GM20431 (cell line): ENCODE results near the gene ZNF569.

ENCODE experiments used
- in situ Hi-C: fragments of 300-500 bp; cut with MseI, MboI; formaldehyde crosslinking; loops from one replicate; pipeline ENCODE4 v1.15.0; 2020; ENCODE audit warnings: low sequenced_read_pairs; ENCODE audit not compliant: unreplicated experiment

The ZNF569 gene

GRCh38 chr19:37466798-37467607, at the start of gene ZNF569:
Gene ZNF569, minus strand, starts transcription at chr19:37467444. Its CDS starts 22,523 bp downstream, at chr19:37444921.
- in situ Hi-C loops, result no loop called here

GRCh38 chr19:37513397-37513796, 46.2 kb upstream of the ZNF569 start:
- in situ Hi-C loops, result no loop called here

DNA sequence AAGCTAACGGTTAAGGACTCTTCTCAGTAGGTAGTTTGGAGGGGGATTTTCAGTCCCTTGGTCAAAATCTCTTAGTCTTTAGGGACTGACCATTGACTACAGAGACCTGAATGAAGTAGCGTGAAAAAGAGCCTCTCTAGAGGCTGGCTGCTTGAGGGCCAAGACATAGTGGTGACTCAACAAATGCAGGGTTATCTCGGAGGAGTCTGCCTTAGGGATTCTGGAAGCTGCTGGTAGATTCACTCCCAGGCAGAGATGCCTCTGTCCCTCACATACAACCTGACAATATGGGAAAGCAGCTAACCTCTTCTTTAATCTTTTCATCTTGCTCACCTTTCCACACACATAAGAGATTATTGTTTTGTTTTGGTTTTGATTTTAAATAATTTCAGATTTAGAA, 44.6 kb upstream of the ZNF569 start:
- in situ Hi-C loops, result no loop called here

DNA sequence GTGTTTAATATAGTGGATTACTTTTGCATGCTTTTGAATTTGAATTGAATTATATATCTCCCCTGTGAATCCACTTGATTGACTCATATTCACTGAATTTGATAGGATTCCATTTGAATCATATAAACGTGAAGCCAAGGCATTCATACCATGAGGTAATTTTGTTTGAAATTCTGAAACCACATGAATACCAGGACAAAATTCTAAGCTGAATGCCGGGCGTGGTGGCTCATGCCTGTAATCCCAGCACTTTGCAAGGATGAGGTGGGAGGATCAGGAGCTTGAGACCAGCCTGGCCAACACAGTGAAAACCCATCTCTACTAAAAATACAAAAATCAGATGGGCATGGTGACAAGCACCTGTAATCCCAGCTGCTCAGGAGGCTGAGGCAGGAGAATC, 43.9 kb upstream of the ZNF569 start:
- in situ Hi-C loops, result no loop called here

- in situ Hi-C loops, result no loop called here
Observed at GRCh38 chr19:37507167-37507464, 39.9 kb upstream of the ZNF569 start.

DNA sequence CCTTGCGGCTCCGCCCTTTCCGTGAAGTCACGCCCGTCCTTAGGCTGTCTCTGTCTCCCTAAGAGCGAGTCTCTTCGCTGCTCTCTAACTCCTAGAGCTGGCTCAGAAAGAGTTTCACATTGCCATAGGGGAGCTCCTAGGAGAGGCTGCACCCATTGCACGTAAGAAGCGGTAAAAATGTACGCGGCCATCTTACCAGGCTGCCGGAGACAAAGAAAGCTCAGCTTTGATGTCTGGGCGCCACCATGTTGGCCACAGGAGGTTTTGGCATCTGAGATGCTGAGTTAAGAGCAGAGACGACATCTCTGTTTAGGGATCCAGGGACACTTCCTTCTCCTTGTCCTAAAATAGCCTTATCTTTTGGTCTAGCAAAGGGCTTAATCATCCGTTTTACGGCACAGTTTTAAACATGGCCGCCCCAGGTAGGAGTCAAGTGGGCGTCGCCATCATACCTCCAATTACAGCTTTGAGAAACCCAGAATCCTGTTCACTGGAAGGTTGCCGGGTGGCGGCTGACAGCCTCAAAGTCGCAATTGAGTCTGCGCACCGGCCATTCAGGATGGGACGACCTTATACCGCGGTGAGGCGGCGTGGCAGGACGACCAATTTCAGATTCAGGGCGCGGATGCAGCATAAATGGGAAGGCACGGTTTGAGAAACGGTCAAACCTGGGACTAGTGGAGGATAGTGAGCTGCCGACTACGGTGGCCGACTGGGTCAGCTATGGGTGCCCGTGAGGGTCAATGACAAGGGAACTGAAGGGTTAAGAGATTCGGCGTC, 39.3 kb upstream of the ZNF569 start, which contains the start of gene ZNF793:
ZNF793 (plus strand) TSS at position 553 of the 780 bp plus-strand sequence. CDS start 16,501 bp downstream, outside the sequence.
- in situ Hi-C loops, result no loop called here

DNA sequence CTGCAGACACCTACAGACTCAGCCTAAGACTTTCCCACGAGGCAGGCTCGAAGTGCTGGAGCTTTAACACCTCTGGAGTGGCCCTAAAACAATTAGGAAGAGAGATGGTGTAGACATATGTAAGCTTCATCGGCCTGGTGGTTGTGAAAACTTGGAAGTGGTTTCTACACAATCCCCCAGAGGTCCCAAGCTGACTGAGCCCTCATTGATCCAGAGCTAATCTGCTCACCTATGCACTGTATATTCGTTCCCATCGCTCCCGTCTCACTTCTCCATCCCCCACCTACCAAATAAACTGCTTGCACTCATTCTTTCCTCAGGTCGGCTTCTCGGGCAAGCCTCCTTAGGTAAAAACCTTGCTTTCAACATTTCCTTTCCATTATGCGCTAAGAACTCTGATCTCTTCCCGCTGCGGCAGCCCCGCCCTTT, 38.7 kb upstream of the ZNF569 start:
- in situ Hi-C loops, result no loop called here

DNA sequence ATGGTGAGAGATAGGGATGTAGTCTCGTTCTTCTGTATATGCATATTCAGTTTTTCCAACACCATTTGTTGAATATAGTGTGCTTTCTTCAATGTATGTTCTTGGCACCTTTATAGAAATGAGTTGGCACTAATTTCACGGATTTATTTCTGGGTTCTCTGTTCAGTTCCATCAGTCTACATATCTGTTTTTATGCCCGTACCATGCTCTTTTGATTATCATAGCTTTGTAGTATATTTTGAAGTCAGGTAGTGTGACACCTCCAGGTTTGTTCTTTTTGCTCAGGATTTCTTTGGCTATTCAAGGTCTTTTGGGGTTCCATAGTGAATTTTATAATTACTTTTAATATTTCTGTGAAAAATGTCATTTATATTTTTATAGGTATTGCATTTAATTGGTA, 25.0 kb upstream of the ZNF569 start:
- in situ Hi-C loops, result no loop called here

DNA sequence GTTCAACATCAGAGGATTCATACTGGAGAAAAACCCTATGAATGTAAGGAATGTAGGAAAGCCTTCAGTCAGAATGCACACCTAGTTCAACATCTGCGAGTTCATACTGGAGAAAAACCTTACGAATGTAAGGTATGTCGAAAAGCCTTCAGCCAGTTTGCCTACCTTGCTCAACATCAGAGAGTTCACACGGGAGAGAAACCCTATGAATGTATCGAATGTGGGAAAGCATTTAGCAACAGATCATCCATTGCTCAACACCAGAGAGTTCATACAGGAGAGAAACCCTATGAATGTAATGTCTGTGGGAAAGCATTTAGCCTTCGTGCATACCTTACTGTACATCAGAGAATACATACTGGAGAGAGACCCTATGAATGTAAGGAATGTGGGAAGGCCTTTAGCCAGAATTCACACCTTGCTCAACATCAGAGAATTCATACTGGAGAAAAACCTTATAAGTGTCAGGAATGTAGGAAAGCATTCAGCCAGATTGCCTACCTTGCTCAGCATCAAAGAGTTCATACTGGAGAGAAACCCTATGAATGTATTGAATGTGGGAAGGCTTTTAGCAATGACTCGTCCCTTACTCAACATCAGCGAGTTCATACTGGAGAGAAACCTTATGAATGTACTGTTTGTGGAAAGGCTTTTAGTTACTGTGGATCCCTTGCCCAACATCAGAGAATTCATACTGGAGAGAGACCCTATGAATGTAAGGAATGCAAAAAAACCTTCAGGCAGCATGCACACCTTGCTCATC, 17.3 kb upstream of the ZNF569 start:
- in situ Hi-C loops, result no loop called here

DNA sequence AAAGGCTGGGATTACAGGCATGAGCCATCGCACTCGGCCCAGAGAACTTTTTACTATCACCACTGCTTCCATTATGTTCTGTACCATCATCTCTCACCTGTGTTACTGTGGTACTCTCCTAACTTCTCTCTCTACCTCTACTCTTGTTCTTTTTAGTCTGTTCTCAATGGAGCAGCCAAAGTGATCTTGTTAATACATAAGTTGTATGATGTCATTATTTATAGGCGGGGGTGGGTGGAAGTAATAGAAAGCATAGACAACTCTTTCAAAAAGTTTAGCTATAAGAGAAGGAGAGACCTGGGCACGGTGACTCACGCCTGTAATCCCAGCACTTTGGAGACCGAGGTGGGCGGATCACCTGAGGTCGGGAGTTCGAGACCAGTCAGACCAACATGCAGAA, 4.9 kb upstream of the ZNF569 start:
- in situ Hi-C loops, result no loop called here

DNA sequence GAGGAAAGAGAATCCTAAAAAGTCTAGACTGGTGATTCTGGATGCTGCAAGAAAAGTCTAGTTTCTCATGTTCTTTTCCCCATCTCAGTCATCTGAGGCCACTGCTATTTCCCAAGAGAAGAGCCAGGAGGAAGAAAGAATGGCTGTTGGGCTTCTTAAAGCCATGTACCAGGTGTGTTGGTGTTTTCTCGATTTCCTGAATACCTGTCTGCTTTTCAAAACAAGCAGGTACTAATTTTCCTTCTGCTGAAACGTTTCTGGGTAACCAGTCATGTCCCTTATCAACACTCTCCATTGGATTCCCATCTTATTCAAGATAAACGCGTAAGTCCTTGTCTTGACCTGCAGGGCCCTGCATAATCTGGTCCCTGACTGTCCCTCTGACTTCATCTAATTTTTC, 3.0 kb upstream of the ZNF569 start:
- in situ Hi-C loops, result no loop called here

DNA sequence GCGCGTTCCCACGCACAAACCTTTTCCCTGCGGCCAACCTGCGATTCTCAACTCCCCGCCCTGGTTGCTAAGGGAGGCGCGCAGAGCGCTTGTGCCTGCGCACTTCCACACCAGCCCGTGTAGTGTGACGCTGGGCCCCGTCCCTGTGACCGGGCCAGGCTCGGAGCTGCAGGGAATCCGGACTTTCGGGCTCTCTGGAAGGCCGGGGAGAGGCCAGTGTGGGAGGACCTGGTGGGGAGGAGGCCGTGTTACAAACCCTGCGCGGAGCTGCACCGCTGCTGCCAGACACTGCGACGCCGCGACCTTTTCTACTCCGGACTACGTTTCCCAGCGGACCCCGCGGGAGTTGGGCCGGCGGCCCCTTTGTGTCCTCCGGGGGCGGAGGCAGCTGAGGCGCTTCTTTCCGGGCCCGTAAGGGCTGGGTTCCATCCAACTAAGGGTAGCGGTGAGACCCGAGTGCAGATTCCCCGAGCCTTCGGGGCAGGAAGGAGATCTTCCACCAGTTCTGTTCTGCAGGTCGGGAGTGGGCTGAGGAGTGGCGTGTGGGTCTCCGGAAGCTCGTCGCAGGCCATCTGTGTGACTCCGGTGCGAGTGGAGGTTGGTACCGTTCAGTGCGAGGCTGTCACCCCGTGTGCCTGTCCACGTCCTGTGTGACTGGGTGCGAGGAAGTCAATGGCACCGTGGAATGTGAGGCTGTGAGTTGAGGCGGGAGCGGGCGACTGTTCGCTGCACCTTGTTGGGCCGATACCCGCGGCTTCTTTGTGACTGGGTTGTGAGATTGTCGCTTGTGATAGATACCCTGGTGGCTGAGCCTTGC, 1.9 kb upstream of the ZNF569 start, which contains the start of gene ZNF570:
ZNF570 (plus strand) TSS at position 396 of the 817 bp plus-strand sequence. CDS start 999 bp downstream, outside the sequence.
- in situ Hi-C loops, result no loop called here

- in situ Hi-C loops, result no loop called here
Observed at GRCh38 chr19:37467608-37468090, 405 bp upstream of the ZNF569 start.

- in situ Hi-C loops, result no loop called here
Observed at GRCh38 chr19:37466277-37466797, 907 bp downstream of the ZNF569 start.

- in situ Hi-C loops, result no loop called here
Observed at GRCh38 chr19:37452500-37453245, 14.6 kb downstream of the ZNF569 start.

GRCh38 chr19:37413313-37414084, 53.7 kb downstream of the ZNF569 start:
- in situ Hi-C loops, result no loop called here

GRCh38 chr19:37412700-37413099, 54.5 kb downstream of the ZNF569 start:
- in situ Hi-C loops, result no loop called here
